NB4 (cell line): ENCODE data around the gene LHX8.

Experiments
- CTCF ChIP-seq: IDR thresholded peaks from one replicate; pipeline ENCODE4 v1.5.1; 2012; ENCODE audit warnings: low read depth, low read length
- MYC ChIP-seq: IDR thresholded peaks from 2 replicates; pipeline ENCODE4 v1.6.1; 2011; ENCODE audit warnings: low read depth, low read length
- POLR2A ChIP-seq: IDR thresholded peaks from 2 replicates; pipeline ENCODE4 v1.6.1; 2011; ENCODE audit warnings: mild to moderate bottlenecking; ENCODE audit not compliant: insufficient read length; ENCODE audit errors: extremely low read depth

GRCh38 chr1:75100481-75101092, 33.6 kb upstream of the LHX8 start:
- TF ChIP-seq MYC = no peak
- TF ChIP-seq CTCF = no peak
- TF ChIP-seq POLR2A = no peak
